ENCODE measurements around the gene PER1. TPM values are rescaled to one million over a fixed set of nuclear protein-coding genes. Genes with fewer than 3 reads are reported as not detected.

The PER1 gene
- total RNA-seq, 1 experiment from 2014 or later = 36.5 TPM

GRCh38 chr17:8144401-8145231, 7.6 kb downstream of the PER1 start:
- no peak overlapping the region for H3K27ac ChIP-seq (ENCODE audit: insufficient read length, low read depth, low read length)
- H2BK12ac ChIP-seq (ENCODE audit: insufficient read length, low read depth, low read length) = no peak overlapping the region
- no peaks in the 10 kb centered on the region for H3K4me1 ChIP-seq (ENCODE audit: insufficient read depth, low read length)
- no peak overlapping the region for H3K23ac ChIP-seq (ENCODE audit: insufficient read length, low read depth, low read length)
- no peak overlapping the region for H3K14ac ChIP-seq (ENCODE audit: insufficient read depth, low read length)
- H3K9me3 ChIP-seq (ENCODE audit: control insufficient read depth, low read depth, low read length) = no peaks in the 10 kb centered on the region
- H4K91ac ChIP-seq (ENCODE audit: insufficient read length, low read depth, low read length) = no peak overlapping the region
- no peaks in the 10 kb centered on the region for H3K27me3 ChIP-seq (ENCODE audit: insufficient read depth, low read length)
- H3K79me1 ChIP-seq (ENCODE audit: insufficient read depth, low read depth, low read length, poor library complexity, severe bottlenecking) = no peaks in the 10 kb centered on the region
- no peak overlapping the region for H3K9ac ChIP-seq (ENCODE audit: extremely low read depth, insufficient read length, low read length)
- no peaks in the 10 kb centered on the region for H3K79me2 ChIP-seq (ENCODE audit: insufficient read depth, low read length)
- no peak overlapping the region for H3T11ph ChIP-seq (ENCODE audit: low read length)
- Mint-ChIP-seq H3K27me3 (ENCODE audit: low read depth) (no peaks in the 10 kb centered on the region; the same call in 1 of the 2 replicates), H3K9me3 (no peaks in the 10 kb centered on the region), H3K4me1 (no peaks in the 10 kb centered on the region), H3K27ac (no peak overlapping the region; a peak in 1 of 7 replicates), H3K36me3 (ENCODE audit: insufficient read depth in 1 of 3, low read depth in 3 of 3) (peaks cover 39 to 84% (median 66%) of the 10 kb centered on the region in 3 experiments), H3K4me3 (no peak overlapping the region)
- no peak overlapping the region for H2BK5ac ChIP-seq (ENCODE audit: insufficient read length, low read length)
- no peak overlapping the region for H2BK120ac ChIP-seq (ENCODE audit: low read depth, low read length, poor library complexity, severe bottlenecking)
- no CpG with 5 or more reads among the region's 15 CpGs for WGBS (ENCODE audit: extremely low coverage, insufficient read length, low lambda C conversion rate)
- no peak overlapping the region for H3K18ac ChIP-seq (ENCODE audit: insufficient read length, low read depth, low read length)
- H3K23me2 ChIP-seq (ENCODE audit: insufficient read length, low read depth, low read length, poor library complexity, severe bottlenecking) = peaks cover under 1% of the 10 kb centered on the region
- H4K5ac ChIP-seq (ENCODE audit: insufficient read length, low read depth, low read length) = no peak overlapping the region
- H2BK20ac ChIP-seq (ENCODE audit: low read depth, low read length, poor library complexity, severe bottlenecking) = no peak overlapping the region
- no peak overlapping the region for H3K56ac ChIP-seq (ENCODE audit: insufficient read length, low read depth, low read length)
- H4K20me1 ChIP-seq (ENCODE audit: control insufficient read depth, insufficient read depth, insufficient read length) = no peaks in the 10 kb centered on the region
- H4K8ac ChIP-seq (replicated peaks; ENCODE audit: insufficient read length, low read depth, low read length) = no peak overlapping the region
- H2AFZ ChIP-seq (ENCODE audit: low read length) = no peak overlapping the region
- no peak overlapping the region for H3K4ac ChIP-seq (ENCODE audit: low read depth, low read length)
- TF ChIP-seq CTCF (conservative IDR thresholded peaks at IDR 0.05) = no peak
- no peak overlapping the region for H3K4me2 ChIP-seq (ENCODE audit: insufficient read depth, insufficient read length, low read length)
- no peak overlapping the region for H2AK5ac ChIP-seq (ENCODE audit: insufficient read length, low read length)
- no peak overlapping the region for H2BK15ac ChIP-seq (ENCODE audit: low read depth, low read length)
- no peak for DNase-seq
